Measurements from ENCODE around the gene SKOR2.
"Not testable (repeated sequence)": the region's sequence is repeated elsewhere in the genome, so short reads cannot be mapped to it uniquely, and the experiment has no call there.

The SKOR2 gene

GRCh38 chr18:47168509-47168908, 83.0 kb downstream of the SKOR2 start:
- Histone ChIP-seq H3K36me3 (ENCODE audit: control insufficient read depth, insufficient read depth, low read length) (no peaks in the 10 kb centered on the region), H3K9me3 (ENCODE audit: control insufficient read depth, insufficient read depth, low read length) (no peaks in the 10 kb centered on the region), H3K27me3 (ENCODE audit: control insufficient read depth, insufficient read depth, low read length) (no peaks in the 10 kb centered on the region), H3K4me3 (ENCODE audit: low read length) (no peak overlapping the region), H3K27ac (ENCODE audit: low read length) (no peak overlapping the region), H3K4me1 (ENCODE audit: control insufficient read depth, insufficient read depth, low read length) (no peaks in the 10 kb centered on the region)
- DNase-seq (ENCODE audit: low read depth, low spot score): no peak

GRCh38 chr18:47166294-47166693, 85.2 kb downstream of the SKOR2 start:
- H3K4me1 ChIP-seq (ENCODE audit: control insufficient read depth, insufficient read depth, low read length): no peaks in the 10 kb centered on the region
- H3K9me3 ChIP-seq (ENCODE audit: control insufficient read depth, insufficient read depth, low read length): no peaks in the 10 kb centered on the region
- no peaks in the 10 kb centered on the region for H3K36me3 ChIP-seq (ENCODE audit: control insufficient read depth, insufficient read depth, low read length)
- H3K27ac ChIP-seq (ENCODE audit: low read length): no peak overlapping the region
- H3K27me3 ChIP-seq (ENCODE audit: control insufficient read depth, insufficient read depth, low read length): no peaks in the 10 kb centered on the region
- WGBS (ENCODE audit: insufficient coverage, insufficient read length): no CpG with 5 or more reads among the region's 2 CpGs
- DNase-seq (ENCODE audit: low read depth, low spot score): no peak
- H3K4me3 ChIP-seq (ENCODE audit: low read length): no peak overlapping the region

GRCh38 chr18:47163241-47163640, 88.2 kb downstream of the SKOR2 start:
- H3K4me3 ChIP-seq (ENCODE audit: low read length): no peak overlapping the region
- no peak for DNase-seq (ENCODE audit: low read depth, low spot score)
- H3K9me3 ChIP-seq (ENCODE audit: control insufficient read depth, insufficient read depth, low read length): no peaks in the 10 kb centered on the region
- WGBS (ENCODE audit: insufficient coverage, insufficient read length): no CpG with 5 or more reads among the region's 5 CpGs
- no peak overlapping the region for H3K27ac ChIP-seq (ENCODE audit: low read length)
- H3K27me3 ChIP-seq (ENCODE audit: control insufficient read depth, insufficient read depth, low read length): no peaks in the 10 kb centered on the region
- H3K4me1 ChIP-seq (ENCODE audit: control insufficient read depth, insufficient read depth, low read length): no peaks in the 10 kb centered on the region
- no peaks in the 10 kb centered on the region for H3K36me3 ChIP-seq (ENCODE audit: control insufficient read depth, insufficient read depth, low read length)

- Histone ChIP-seq H3K4me1 (ENCODE audit: control insufficient read depth, insufficient read depth, low read length) (no peaks in the 10 kb centered on the region), H3K36me3 (ENCODE audit: control insufficient read depth, insufficient read depth, low read length) (no peaks in the 10 kb centered on the region), H3K4me3 (ENCODE audit: low read length) (no peak overlapping the region), H3K9me3 (ENCODE audit: control insufficient read depth, insufficient read depth, low read length) (no peaks in the 10 kb centered on the region), H3K27me3 (ENCODE audit: control insufficient read depth, insufficient read depth, low read length) (no peaks in the 10 kb centered on the region), H3K27ac (ENCODE audit: low read length) (no peak overlapping the region)
- DNase-seq (ENCODE audit: low read depth, low spot score): no peak
- WGBS (ENCODE audit: insufficient coverage, insufficient read length): no CpG with 5 or more reads among the region's 5 CpGs
Measured at GRCh38 chr18:47160256-47160655, 91.2 kb downstream of the SKOR2 start.

- H3K27ac ChIP-seq (ENCODE audit: low read length); DNase-seq (ENCODE audit: low read depth, low spot score): not testable (repeated sequence)
Measured at GRCh38 chr18:47158404-47158803, 93.1 kb downstream of the SKOR2 start.

More at GRCh38 chr18:47158404-47158803, 93.1 kb downstream of the SKOR2 start:
- not testable (repeated sequence) for H3K36me3 ChIP-seq (ENCODE audit: control insufficient read depth, insufficient read depth, low read length); H3K27me3 ChIP-seq (ENCODE audit: control insufficient read depth, insufficient read depth, low read length); H3K4me1 ChIP-seq (ENCODE audit: control insufficient read depth, insufficient read depth, low read length); H3K4me3 ChIP-seq (ENCODE audit: low read length); H3K9me3 ChIP-seq (ENCODE audit: control insufficient read depth, insufficient read depth, low read length)
- WGBS (ENCODE audit: insufficient coverage, insufficient read length): no CpG with 5 or more reads among the region's 16 CpGs
